Upper lobe of left lung (tissue), 4 donors: Measurements from ENCODE around the gene ZNF628.

Source experiments
- POLR2A ChIP-seq, 4 donors: fragments of 450-650 bp; IDR thresholded peaks; one replicate each; pipeline ENCODE4 v1.5.1; 2016 to 2017; ENCODE audit warnings: antibody characterized with exemption in 4 of 4, mild to moderate bottlenecking in 2 of 4
- TF ChIP-seq, protein P1 (sequence below), 6 experiments: fragments of 450-650 bp in 4 of 6; fragments of 200-600 bp in 2 of 6; sonication (generic) in 2 of 6; IDR thresholded peaks; one replicate each; pipeline ENCODE4 v1.5.1; 2016 to 2019; ENCODE audit warnings: antibody characterized with exemption in 6 of 6

GRCh38 chr19:55503157-55503501 is 26.7 kb downstream of the ZNF628 start:
- TF ChIP-seq POLR2A (IDR thresholded peaks at IDR 0.05) = no peak
- TF ChIP-seq, protein P1, sequence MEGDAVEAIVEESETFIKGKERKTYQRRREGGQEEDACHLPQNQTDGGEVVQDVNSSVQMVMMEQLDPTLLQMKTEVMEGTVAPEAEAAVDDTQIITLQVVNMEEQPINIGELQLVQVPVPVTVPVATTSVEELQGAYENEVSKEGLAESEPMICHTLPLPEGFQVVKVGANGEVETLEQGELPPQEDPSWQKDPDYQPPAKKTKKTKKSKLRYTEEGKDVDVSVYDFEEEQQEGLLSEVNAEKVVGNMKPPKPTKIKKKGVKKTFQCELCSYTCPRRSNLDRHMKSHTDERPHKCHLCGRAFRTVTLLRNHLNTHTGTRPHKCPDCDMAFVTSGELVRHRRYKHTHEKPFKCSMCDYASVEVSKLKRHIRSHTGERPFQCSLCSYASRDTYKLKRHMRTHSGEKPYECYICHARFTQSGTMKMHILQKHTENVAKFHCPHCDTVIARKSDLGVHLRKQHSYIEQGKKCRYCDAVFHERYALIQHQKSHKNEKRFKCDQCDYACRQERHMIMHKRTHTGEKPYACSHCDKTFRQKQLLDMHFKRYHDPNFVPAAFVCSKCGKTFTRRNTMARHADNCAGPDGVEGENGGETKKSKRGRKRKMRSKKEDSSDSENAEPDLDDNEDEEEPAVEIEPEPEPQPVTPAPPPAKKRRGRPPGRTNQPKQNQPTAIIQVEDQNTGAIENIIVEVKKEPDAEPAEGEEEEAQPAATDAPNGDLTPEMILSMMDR (IDR thresholded peaks at IDR 0.05) = no peak
